GM12875 (cell line): ENCODE measurements around the gene HRCT1.

Experiments
- H3K4me3 ChIP-seq: one replicate; pipeline ENCODE4 v1.5.1; 2011; ENCODE audit warnings: low read depth, low read length, control low read depth
- TF ChIP-seq, protein P1 (sequence below): IDR thresholded peaks from 2 replicates; pipeline ENCODE4 v1.5.1; 2011; ENCODE audit warnings: low read depth, mild to moderate bottlenecking, control low read depth, inconsistent platforms, low read length, moderate library complexity, borderline replicate concordance; ENCODE audit not compliant: insufficient read depth

HRCT1 gene

DNA sequence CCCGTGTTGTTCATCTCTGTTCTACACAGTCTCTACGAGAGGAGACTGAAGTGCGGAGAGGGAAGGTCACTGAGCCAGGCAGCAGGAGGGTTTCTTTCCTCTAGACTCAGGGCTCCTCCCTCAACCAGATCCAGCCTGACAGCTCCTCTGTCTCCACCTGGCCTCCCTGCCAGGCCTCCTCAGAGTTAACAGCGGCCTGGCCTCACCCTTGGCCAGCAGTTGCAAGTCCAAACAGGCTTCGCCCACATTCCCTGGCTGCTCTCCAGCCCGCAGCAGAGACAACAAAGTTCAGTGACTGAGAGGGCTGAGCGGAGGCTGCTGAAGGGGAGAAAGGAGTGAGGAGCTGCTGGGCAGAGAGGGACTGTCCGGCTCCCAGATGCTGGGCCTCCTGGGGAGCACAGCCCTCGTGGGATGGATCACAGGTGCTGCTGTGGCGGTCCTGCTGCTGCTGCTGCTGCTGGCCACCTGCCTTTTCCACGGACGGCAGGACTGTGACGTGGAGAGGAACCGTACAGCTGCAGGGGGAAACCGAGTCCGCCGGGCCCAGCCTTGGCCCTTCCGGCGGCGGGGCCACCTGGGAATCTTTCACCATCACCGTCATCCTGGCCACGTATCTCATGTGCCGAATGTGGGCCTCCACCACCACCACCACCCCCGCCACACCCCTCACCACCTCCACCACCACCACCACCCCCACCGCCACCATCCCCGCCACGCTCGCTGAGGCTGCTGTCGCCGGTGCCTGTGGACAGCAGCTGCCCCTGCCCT lies at the start of gene HRCT1:
Gene HRCT1 (plus strand): TSS at position 291 of the 768 bp plus-strand sequence. CDS start 86 bp downstream, at position 377.
- H3K4me3 ChIP-seq = no peak within 1 kb of the TSS
- TF ChIP-seq, protein P1, sequence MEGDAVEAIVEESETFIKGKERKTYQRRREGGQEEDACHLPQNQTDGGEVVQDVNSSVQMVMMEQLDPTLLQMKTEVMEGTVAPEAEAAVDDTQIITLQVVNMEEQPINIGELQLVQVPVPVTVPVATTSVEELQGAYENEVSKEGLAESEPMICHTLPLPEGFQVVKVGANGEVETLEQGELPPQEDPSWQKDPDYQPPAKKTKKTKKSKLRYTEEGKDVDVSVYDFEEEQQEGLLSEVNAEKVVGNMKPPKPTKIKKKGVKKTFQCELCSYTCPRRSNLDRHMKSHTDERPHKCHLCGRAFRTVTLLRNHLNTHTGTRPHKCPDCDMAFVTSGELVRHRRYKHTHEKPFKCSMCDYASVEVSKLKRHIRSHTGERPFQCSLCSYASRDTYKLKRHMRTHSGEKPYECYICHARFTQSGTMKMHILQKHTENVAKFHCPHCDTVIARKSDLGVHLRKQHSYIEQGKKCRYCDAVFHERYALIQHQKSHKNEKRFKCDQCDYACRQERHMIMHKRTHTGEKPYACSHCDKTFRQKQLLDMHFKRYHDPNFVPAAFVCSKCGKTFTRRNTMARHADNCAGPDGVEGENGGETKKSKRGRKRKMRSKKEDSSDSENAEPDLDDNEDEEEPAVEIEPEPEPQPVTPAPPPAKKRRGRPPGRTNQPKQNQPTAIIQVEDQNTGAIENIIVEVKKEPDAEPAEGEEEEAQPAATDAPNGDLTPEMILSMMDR = no peak

DNA sequence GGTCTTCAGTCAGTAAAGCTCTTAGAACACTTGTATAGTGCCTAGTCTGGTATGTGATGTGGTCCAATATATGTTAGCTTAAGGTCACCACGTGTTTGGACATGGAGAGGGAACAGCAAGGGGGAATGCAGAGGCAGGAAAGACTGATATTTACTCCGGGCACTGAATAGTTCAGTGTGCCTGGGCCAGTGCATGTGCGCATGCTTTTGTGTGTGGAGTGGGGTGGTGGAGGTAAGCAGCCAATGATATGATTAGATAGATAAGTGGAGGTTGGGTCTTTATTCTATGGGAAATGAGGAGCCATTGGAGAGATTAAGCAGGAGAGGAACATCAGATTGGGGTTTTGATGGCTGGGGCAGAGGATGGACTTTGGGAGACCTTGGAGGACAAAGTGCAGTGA lies 49.8 kb upstream of the HRCT1 start:
- no peak overlapping the region for H3K4me3 ChIP-seq
- TF ChIP-seq, protein P1 = no peak

DNA sequence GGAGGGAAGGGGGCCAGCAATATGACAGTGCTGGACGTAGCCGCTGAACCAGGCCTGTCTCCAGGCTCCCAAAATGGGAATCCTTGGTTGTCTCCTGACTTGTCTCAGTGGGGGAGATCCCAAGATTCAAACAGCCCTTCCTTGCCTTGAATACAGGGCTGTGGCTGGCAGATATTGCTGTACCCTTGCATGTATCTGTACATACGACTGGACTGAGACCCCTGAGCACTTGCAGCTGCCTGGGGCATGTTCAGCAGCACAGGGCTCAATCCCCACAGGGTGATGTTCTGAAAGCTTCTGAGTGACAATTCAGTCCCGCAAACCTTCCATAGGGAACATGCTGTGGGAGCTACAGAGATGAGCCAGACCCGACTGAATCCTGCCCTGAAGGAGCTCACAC lies 49.1 kb upstream of the HRCT1 start:
- TF ChIP-seq, protein P1 = no peak
- H3K4me3 ChIP-seq = no peak overlapping the region

DNA sequence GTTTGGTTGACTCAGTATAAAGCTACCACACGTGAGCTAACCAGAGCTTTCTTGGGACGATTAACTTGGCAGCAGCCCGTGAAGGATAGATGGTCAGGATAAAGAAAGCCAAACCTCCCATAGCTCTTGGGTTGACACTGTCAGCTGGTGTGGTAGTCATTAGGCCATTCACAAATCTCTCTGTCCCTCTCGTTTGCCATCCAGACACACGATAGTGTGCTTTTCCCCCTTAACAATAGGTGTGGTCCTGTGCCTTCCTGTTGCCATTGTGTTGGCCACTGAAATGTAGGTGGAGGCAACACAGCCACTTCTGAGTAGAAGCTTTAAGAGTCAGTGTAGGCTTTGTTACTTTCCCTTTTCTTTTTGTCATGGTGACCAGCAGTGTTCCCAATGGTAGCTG lies 47.5 kb upstream of the HRCT1 start:
- no peak overlapping the region for H3K4me3 ChIP-seq
- TF ChIP-seq, protein P1 = no peak

DNA sequence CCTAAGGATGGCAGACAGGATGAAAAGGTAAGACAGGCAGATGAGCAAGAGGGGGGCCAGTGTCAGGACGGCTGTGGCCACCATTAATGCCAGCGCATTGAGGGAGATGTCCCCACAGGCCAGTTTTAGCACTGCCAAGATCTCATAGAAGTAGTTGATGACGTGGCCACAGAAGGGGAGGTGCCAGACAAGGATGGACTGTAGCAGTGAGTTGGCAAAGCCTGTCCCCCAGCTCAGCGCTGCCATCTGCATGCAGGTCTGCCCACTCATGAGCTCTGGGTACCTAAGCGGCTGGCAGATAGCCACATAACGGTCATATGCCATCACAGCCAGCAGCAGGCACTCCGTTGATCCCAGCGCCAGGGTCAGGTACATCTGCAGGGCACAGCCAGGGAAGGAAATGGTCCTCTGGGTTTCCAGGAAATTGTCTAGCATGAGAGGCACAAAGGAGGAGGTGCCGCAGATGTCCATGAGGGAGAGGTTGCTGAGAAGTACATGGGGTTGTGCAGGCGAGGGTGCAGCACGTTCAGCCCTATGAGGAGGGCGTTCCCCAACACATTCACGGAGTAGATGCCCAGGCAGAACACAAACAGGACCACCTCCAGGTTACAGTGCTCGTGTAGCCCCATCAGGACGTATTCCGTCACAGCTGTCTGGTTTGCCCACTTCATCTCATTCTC lies 46.6 kb upstream of the HRCT1 start:
- no peak overlapping the region for H3K4me3 ChIP-seq
- TF ChIP-seq, protein P1 = 0 out of 2 replicates have a peak, but pooled peaks have one; percentile 1

DNA sequence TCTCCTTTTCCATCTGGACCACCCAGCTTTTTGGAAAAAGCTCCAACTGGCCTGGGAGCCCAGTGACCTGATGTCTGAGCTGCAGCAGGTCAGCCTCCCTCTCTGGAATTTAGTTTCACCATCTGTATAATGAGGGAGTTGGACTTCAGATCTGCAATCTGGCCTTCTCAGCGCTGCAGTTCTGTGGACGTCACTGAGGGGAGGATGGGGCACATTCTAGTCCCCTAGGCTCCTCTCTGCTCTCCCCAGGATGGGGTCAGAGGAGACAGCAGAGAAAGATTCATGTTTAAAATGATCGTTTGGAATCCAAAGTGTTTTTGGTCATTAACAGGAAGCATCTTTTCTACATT lies 46.0 kb upstream of the HRCT1 start:
- no peak overlapping the region for H3K4me3 ChIP-seq
- TF ChIP-seq, protein P1 = no peak

DNA sequence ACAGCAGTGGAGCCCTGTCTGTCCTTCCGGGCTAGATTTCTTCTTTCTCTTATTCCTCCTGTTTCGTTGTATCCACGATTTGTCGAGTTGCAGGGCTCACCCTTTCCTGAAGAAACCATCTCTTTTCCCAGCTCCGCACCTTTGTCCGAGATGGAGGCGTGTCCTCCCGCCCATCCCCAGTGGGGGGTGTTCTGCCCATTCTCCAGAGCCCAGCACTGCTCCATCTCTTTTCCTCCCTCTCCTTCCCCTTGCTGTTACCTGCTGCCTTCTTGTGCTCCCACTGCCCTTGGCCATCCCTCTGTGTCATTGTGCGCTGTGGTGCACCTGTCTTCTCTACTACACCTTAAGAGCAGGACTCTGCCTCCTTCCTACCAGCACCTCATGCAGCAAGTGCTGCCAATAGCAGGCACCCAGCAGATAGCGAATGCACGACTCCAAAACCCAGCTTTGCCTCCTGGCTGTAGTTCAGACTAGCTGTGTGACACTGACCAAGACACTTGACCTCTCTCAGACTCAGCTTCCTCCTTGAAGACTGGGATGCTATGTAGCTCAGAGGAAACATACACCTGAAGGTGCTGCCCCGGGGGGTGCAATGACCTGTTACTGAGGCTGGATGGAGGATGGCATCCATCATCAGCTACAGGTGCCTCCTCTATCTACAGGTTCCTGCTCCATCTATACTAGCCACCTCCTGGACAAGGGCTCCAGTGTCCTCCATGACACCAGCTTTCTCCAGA lies 44.7 kb upstream of the HRCT1 start:
- no peak overlapping the region for H3K4me3 ChIP-seq
- TF ChIP-seq, protein P1 = no peak
